Loucy (cell line): ENCODE data around the gene HOXA9.
A peak's percentile ranks its signal among the peaks of the same experiment; 100 is the strongest.

Source experiments
- H2AFZ ChIP-seq: fragments of 200-600 bp; sonication (generic); 2 replicates; pipeline ENCODE4 v1.6.0; 2016; ENCODE audit warnings: antibody characterized with exemption, mild to moderate bottlenecking, low read length, moderate library complexity
- H3F3A ChIP-seq: fragments of 200-600 bp; 2 replicates; pipeline ENCODE4 v1.6.0; 2016; ENCODE audit warnings: antibody characterized with exemption, low read depth, mild to moderate bottlenecking
- H3K27me3 ChIP-seq: fragments of 200-600 bp; sonication (generic); 2 replicates; pipeline ENCODE4 v1.6.1; 2014; ENCODE audit warnings: low read length, mild to moderate bottlenecking; ENCODE audit not compliant: insufficient read depth, poor library complexity, severe bottlenecking
- H3K36me3 ChIP-seq: fragments of 200-600 bp; sonication (generic); 2 replicates; pipeline ENCODE4 v1.6.1; 2016; ENCODE audit warnings: low read length; ENCODE audit not compliant: insufficient read depth
- H3K4me1 ChIP-seq: fragments of 200-600 bp; sonication (generic); 2 replicates; pipeline ENCODE4 v1.5.1; 2014; ENCODE audit warnings: low read length, mild to moderate bottlenecking; ENCODE audit not compliant: insufficient read depth, poor library complexity, severe bottlenecking
- H3K4me2 ChIP-seq: fragments of 200-600 bp; sonication (generic); 2 replicates; pipeline ENCODE4 v1.6.0; 2014; ENCODE audit warnings: antibody characterized with exemption, low read length, low read depth, mild to moderate bottlenecking; ENCODE audit not compliant: poor library complexity, severe bottlenecking
- H3K4me3 ChIP-seq: fragments of 200-600 bp; sonication (generic); 2 replicates; pipeline ENCODE4 v1.5.1; 2014; ENCODE audit warnings: low read length, mild to moderate bottlenecking, mixed read lengths; ENCODE audit not compliant: poor library complexity, severe bottlenecking
- H3K79me2 ChIP-seq: fragments of 200-600 bp; sonication (generic); 2 replicates; pipeline ENCODE4 v1.6.1; 2014; ENCODE audit warnings: low read length; ENCODE audit not compliant: insufficient read depth
- H3K9ac ChIP-seq: fragments of 200-600 bp; sonication (generic); 2 replicates; pipeline ENCODE4 v1.6.0; 2014; ENCODE audit warnings: mild to moderate bottlenecking, low read depth, low read length, moderate library complexity; ENCODE audit not compliant: poor library complexity, severe bottlenecking
- H3K9me2 ChIP-seq: fragments of 200-600 bp; sonication (generic); replicated peaks from 2 replicates; pipeline ENCODE4 v1.6.1; 2016; ENCODE audit warnings: low read depth, low read length, mixed read lengths
- H3K9me3 ChIP-seq: fragments of 200-600 bp; sonication (generic); 2 replicates; pipeline ENCODE4 v1.6.1; 2014; ENCODE audit warnings: mild to moderate bottlenecking, antibody characterized with exemption, low read length, low read depth; ENCODE audit not compliant: insufficient read depth
- H4K20me1 ChIP-seq: fragments of 200-600 bp; sonication (generic); 2 replicates; pipeline ENCODE4 v1.6.0; 2014; ENCODE audit warnings: antibody characterized with exemption, low read length, mild to moderate bottlenecking; ENCODE audit not compliant: insufficient read depth, poor library complexity, severe bottlenecking
- EZH2phosphoT487 ChIP-seq: fragments of 200-600 bp; IDR thresholded peaks from 2 replicates; pipeline ENCODE4 v1.6.1; 2018; ENCODE audit warnings: antibody characterized with exemption, mild to moderate bottlenecking, moderate library complexity, borderline replicate concordance
- TF ChIP-seq, protein P1 (sequence below): fragments of 200-600 bp; sonication (generic); conservative IDR thresholded peaks from 2 replicates; pipeline ENCODE4 v1.5.1; 2014; ENCODE audit warnings: mild to moderate bottlenecking, antibody characterized with exemption, low read length

HOXA9 gene

DNA sequence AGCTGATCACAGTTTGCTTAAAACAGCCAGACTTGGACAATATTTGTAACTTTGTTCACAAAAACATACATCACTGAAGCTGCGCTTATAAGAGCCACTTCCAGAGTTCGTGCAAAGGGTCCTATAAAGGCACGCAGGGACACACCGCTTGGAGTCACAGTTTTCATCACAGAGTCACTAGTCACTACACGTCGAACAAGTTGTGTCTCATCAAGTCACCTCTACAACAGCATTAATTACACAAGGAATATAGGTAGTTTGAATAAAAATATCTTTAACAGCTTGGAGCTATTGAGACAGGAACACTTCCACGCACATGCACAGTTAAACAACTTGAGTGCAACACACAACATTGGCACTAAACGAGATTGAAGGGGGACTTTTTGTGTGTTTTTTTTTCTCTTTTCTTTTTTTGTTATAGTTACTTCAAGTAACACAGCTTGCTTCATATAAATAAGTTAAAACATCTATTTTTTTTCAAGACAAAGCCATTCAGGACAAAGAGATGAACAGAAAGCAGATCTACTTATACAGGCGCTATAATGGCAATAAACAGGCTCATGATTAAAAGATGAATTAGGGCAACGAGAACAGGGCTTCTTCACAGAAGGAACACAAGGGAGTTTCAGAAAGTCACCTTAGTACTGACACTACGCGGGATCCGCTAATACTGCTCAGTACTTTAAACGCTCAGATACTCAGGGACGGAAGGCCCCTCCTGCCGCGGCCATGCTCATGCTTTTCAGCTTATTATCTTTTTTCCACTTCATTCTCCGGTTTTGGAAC is 24.0 kb downstream of the HOXA9 start:
- Histone ChIP-seq H3K4me3 (peak overlapping the region; percentile 94), H3K27me3 (no peaks in the 10 kb centered on the region), H3K4me2 (peak overlapping the region; percentile 91), H3K9me3 (no peaks in the 10 kb centered on the region), H3K79me2 (peaks cover 100% of the 10 kb centered on the region), H3K9me2 (no peaks in the 10 kb centered on the region), H3F3A (peaks cover 4% of the 10 kb centered on the region), H3K4me1 (peaks cover 65% of the 10 kb centered on the region), H4K20me1 (peaks cover 96% of the 10 kb centered on the region), H3K36me3 (peaks cover 79% of the 10 kb centered on the region), H3K9ac (peak overlapping the region; percentile 86), H2AFZ (no peak overlapping the region)
- TF ChIP-seq, protein P1, sequence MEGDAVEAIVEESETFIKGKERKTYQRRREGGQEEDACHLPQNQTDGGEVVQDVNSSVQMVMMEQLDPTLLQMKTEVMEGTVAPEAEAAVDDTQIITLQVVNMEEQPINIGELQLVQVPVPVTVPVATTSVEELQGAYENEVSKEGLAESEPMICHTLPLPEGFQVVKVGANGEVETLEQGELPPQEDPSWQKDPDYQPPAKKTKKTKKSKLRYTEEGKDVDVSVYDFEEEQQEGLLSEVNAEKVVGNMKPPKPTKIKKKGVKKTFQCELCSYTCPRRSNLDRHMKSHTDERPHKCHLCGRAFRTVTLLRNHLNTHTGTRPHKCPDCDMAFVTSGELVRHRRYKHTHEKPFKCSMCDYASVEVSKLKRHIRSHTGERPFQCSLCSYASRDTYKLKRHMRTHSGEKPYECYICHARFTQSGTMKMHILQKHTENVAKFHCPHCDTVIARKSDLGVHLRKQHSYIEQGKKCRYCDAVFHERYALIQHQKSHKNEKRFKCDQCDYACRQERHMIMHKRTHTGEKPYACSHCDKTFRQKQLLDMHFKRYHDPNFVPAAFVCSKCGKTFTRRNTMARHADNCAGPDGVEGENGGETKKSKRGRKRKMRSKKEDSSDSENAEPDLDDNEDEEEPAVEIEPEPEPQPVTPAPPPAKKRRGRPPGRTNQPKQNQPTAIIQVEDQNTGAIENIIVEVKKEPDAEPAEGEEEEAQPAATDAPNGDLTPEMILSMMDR, result no peak
- no peak for TF ChIP-seq EZH2phosphoT487

DNA sequence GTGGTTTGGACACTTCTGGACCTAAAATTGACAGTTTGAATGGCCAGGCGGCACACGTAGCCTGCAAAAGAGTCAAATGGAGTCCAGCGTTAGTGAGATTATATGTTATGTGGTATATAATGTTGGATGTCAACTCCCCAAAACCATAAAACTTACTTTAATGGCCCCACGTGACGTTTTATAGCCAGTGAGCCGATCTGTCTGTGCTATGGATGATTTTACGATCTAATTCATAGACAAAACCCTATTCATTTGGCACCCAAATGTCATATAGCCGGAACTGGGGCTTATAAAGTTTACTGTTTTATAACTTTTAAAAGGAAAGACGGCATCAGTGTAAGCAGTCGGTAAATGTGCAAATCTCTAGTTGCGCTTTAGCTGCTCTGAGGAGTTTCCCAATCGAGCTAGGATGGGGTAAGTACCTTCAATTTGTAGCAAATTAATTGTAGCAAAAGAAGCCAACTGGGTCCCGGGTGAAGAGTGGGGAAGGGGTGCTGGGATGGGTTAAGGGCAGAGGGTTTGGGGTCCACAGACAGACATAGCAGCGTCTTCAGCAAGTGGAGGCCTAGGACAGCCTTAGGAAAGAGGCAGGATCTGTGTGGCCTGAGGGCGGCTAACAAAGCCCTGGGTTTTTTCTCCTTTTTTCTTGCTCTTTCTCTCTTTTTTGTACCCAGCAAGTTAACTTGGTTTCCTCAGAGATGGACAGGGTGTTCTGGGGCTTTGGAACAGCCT is 25.0 kb downstream of the HOXA9 start:
- Histone ChIP-seq H3K4me3 (peak overlapping the region; percentile 94), H3K9me3 (no peaks in the 10 kb centered on the region), H3K27me3 (no peaks in the 10 kb centered on the region), H3K4me2 (peak overlapping the region; percentile 91), H3K9me2 (no peaks in the 10 kb centered on the region), H3K4me1 (peaks cover 71% of the 10 kb centered on the region), H4K20me1 (peaks cover 96% of the 10 kb centered on the region), H3K79me2 (peaks cover 100% of the 10 kb centered on the region), H3K36me3 (peaks cover 68% of the 10 kb centered on the region), H2AFZ (no peak overlapping the region), H3F3A (peaks cover 4% of the 10 kb centered on the region), H3K9ac (peak overlapping the region; percentile 86)
- TF ChIP-seq, protein P1, result no peak
- TF ChIP-seq EZH2phosphoT487, result no peak

DNA sequence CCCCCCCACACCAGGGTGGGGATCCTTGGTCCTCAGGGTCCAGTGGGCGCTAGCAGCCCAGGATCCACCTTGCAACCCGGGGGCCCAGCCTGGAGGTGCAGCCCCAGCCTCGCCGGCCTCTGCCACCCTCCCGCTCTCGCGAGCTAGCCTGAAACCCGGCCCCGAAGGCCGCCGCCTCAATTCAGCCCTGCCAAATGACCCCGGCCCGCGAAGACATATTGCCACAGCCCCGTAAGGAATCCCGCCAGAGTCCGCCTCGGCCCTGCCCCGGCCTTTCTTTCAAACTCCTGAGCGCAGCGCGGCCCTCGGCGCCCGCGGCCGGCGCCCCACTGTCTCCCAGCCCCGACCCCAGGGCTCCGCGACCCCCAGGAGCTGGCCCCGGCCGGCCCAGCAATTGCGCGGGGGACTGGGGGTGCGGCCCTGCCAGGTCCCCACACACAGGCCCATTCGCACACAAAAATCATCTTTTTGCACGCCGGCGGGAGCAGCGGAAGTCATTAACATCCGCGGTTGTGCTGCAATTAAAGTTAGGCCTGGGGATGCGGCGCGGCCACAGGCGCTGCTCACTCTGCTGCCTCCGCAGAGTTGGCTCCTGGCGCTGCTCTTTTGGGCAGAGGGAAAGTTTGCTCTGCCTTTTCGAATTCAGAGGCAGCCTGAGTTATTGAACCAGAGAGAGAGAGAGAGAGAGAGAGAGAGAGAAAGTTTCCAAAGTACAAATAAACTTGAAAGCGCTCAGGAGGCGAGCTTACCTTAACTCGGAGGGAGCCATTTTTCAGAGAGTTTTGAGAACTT is 25.8 kb downstream of the HOXA9 start:
- Histone ChIP-seq H3K9me2 (no peaks in the 10 kb centered on the region), H3K27me3 (no peaks in the 10 kb centered on the region), H3K36me3 (peaks cover 61% of the 10 kb centered on the region), H3K4me1 (peaks cover 79% of the 10 kb centered on the region), H3K79me2 (peaks cover 100% of the 10 kb centered on the region), H4K20me1 (peaks cover 95% of the 10 kb centered on the region), H3K9me3 (no peaks in the 10 kb centered on the region), H3K4me3 (peak overlapping the region; percentile 94), H2AFZ (no peak overlapping the region), H3K4me2 (peak overlapping the region; percentile 91), H3F3A (peaks cover 4% of the 10 kb centered on the region), H3K9ac (peak overlapping the region; percentile 68)
- TF ChIP-seq EZH2phosphoT487, result no peak
- TF ChIP-seq, protein P1, result no peak
